Trophoblast cell (in vitro differentiated cells and primary cell): ENCODE measurements around the gene FAM117B.

Source experiments
- DNase-seq, 2 donors: peaks; one replicate each; pipeline ENCODE4 v3.0.0-alpha.2; 2016
- H2AFZ ChIP-seq: 2 replicates; pipeline ENCODE4 v1.6.1; 2013; ENCODE audit warnings: low read length, moderate library complexity, mild to moderate bottlenecking; ENCODE audit not compliant: insufficient read depth, poor library complexity
- H2AK5ac ChIP-seq: 2 replicates; pipeline ENCODE4 v1.6.1; 2013; ENCODE audit warnings: mild to moderate bottlenecking, low read length
- H2BK120ac ChIP-seq: 2 replicates; pipeline ENCODE4 v1.6.1; 2013; ENCODE audit warnings: low read length, mild to moderate bottlenecking, moderate library complexity; ENCODE audit not compliant: insufficient read depth, poor library complexity
- H2BK12ac ChIP-seq: 2 replicates; pipeline ENCODE4 v1.6.1; 2013; ENCODE audit warnings: mild to moderate bottlenecking, low read length, moderate library complexity
- H2BK5ac ChIP-seq: 2 replicates; pipeline ENCODE4 v1.6.1; 2013; ENCODE audit warnings: low read length, low read depth, moderate library complexity, mild to moderate bottlenecking; ENCODE audit not compliant: poor library complexity
- H3K14ac ChIP-seq: 2 replicates; pipeline ENCODE4 v1.6.1; 2013; ENCODE audit warnings: mild to moderate bottlenecking, low read length
- H3K18ac ChIP-seq: 2 replicates; pipeline ENCODE4 v1.6.1; 2013; ENCODE audit warnings: mild to moderate bottlenecking, low read length
- H3K23ac ChIP-seq: 2 replicates; pipeline ENCODE4 v1.6.1; 2013; ENCODE audit warnings: low read length
- H3K27ac ChIP-seq: 2 replicates; pipeline ENCODE4 v1.5.1; 2013; ENCODE audit warnings: low read depth, mild to moderate bottlenecking, inconsistent platforms, low read length, moderate library complexity
- H3K27me3 ChIP-seq: 2 replicates; pipeline ENCODE4 v1.6.1; 2013; ENCODE audit warnings: inconsistent platforms, mild to moderate bottlenecking, low read length, moderate library complexity; ENCODE audit not compliant: insufficient read depth
- H3K36me3 ChIP-seq, 2 experiments: 1 replicate in 1 of 2; 2 replicates in 1 of 2; pipeline ENCODE4 v1.6.1; 2013; ENCODE audit warnings: low read length in 2 of 2, mild to moderate bottlenecking in 2 of 2, moderate library complexity in 1 of 2; ENCODE audit not compliant: insufficient read depth in 2 of 2, control insufficient read depth in 1 of 2
- H3K4ac ChIP-seq: 2 replicates; pipeline ENCODE4 v1.6.1; 2013; ENCODE audit warnings: low read depth, mild to moderate bottlenecking, low read length, moderate library complexity
- H3K4me1 ChIP-seq, 2 experiments: 1 replicate in 1 of 2; 2 replicates in 1 of 2; pipeline ENCODE4 v1.6.1; 2013; ENCODE audit warnings: low read length in 2 of 2, mild to moderate bottlenecking in 2 of 2, moderate library complexity in 1 of 2; ENCODE audit not compliant: insufficient read depth in 2 of 2, control insufficient read depth in 1 of 2
- H3K4me2 ChIP-seq: 2 replicates; pipeline ENCODE4 v1.6.1; 2013; ENCODE audit warnings: inconsistent platforms, mild to moderate bottlenecking, low read length, moderate library complexity
- H3K4me3 ChIP-seq: 2 replicates; pipeline ENCODE4 v1.5.1; 2013; ENCODE audit warnings: mild to moderate bottlenecking, low read depth, low read length, inconsistent platforms
- H3K79me1 ChIP-seq: one replicate; pipeline ENCODE4 v1.6.1; 2013; ENCODE audit warnings: low read length
- H3K79me2 ChIP-seq: 2 replicates; pipeline ENCODE4 v1.6.1; 2013; ENCODE audit warnings: low read length, mild to moderate bottlenecking; ENCODE audit not compliant: control insufficient read depth, insufficient read depth, poor library complexity
- H3K9ac ChIP-seq: 2 replicates; pipeline ENCODE4 v1.6.1; 2013; ENCODE audit warnings: mild to moderate bottlenecking, low read length
- H3K9me3 ChIP-seq: 2 replicates; pipeline ENCODE4 v1.6.1; 2013; ENCODE audit warnings: low read depth, mild to moderate bottlenecking, control low read depth, inconsistent platforms, low read length; ENCODE audit not compliant: insufficient read depth
- H4K12ac ChIP-seq: 2 replicates; pipeline ENCODE4 v1.6.1; 2013; ENCODE audit warnings: low read depth, mild to moderate bottlenecking, low read length, moderate library complexity
- H4K8ac ChIP-seq: 2 replicates; pipeline ENCODE4 v1.6.1; 2013; ENCODE audit warnings: low read depth, mild to moderate bottlenecking, low read length, moderate library complexity
- H4K91ac ChIP-seq: one replicate; pipeline ENCODE4 v1.6.1; 2013; ENCODE audit warnings: low read depth, mild to moderate bottlenecking, low read length, moderate library complexity
- WGBS: extraction: QIAGEN DNeasy Blood & Tissue Kit; methylation state at CpG from one replicate; pipeline ENCODE4 v1.1.7; 2013; ENCODE audit warnings: missing lambda C conversion rate; ENCODE audit not compliant: insufficient read length, insufficient coverage; ENCODE audit errors: extremely low coverage; 5-methylcytosine and 5-hydroxymethylcytosine counted together

Gene FAM117B

GRCh38 chr2:202613479-202613878 lies 21.3 kb upstream of the FAM117B start:
- Histone ChIP-seq H4K8ac (no peak overlapping the region), H3K4ac (no peak overlapping the region), H3K14ac (no peak overlapping the region), H4K91ac (no peak overlapping the region), H3K36me3 (no peaks in the 10 kb centered on the region), H3K18ac (no peak overlapping the region), H3K23ac (no peak overlapping the region), H4K12ac (no peak overlapping the region), H2BK12ac (no peak overlapping the region), H3K4me3 (no peak overlapping the region), H3K9ac (no peak overlapping the region), H3K79me2 (no peaks in the 10 kb centered on the region), H3K79me1 (no peaks in the 10 kb centered on the region), H3K27me3 (no peaks in the 10 kb centered on the region), H2AFZ (no peak overlapping the region), H3K4me2 (no peak overlapping the region), H2AK5ac (no peak overlapping the region), H3K9me3 (no peaks in the 10 kb centered on the region), H2BK120ac (no peak overlapping the region), H3K27ac (no peak overlapping the region), H3K4me1 (peaks cover 0 to 2% of the 10 kb centered on the region in 2 experiments), H2BK5ac (no peak overlapping the region)
- no CpG with 5 or more reads among the region's 4 CpGs for WGBS
- no peak for DNase-seq

- Histone ChIP-seq H3K4me1 (no peaks in the 10 kb centered on the region), H3K27ac (no peak overlapping the region), H3K14ac (no peak overlapping the region), H4K91ac (no peak overlapping the region), H2BK12ac (no peak overlapping the region), H3K4ac (no peak overlapping the region), H2BK120ac (no peak overlapping the region), H3K79me1 (no peaks in the 10 kb centered on the region), H3K36me3 (no peaks in the 10 kb centered on the region), H3K9ac (no peak overlapping the region), H3K79me2 (no peaks in the 10 kb centered on the region), H3K18ac (no peak overlapping the region), H3K4me3 (no peak overlapping the region), H3K9me3 (no peaks in the 10 kb centered on the region), H4K12ac (no peak overlapping the region), H2AFZ (no peak overlapping the region), H3K23ac (no peak overlapping the region), H2BK5ac (no peak overlapping the region), H4K8ac (no peak overlapping the region), H3K27me3 (no peaks in the 10 kb centered on the region), H2AK5ac (no peak overlapping the region), H3K4me2 (no peak overlapping the region)
- no CpG with 5 or more reads among the region's 5 CpGs for WGBS
- DNase-seq = no peak
Measured at GRCh38 chr2:202624133-202624532, 10.6 kb upstream of the FAM117B start.

- Histone ChIP-seq H3K14ac (no peak overlapping the region), H2BK12ac (no peak overlapping the region), H3K18ac (no peak overlapping the region), H3K9me3 (no peaks in the 10 kb centered on the region), H3K4me3 (no peak overlapping the region), H2AFZ (no peak overlapping the region), H3K79me2 (no peaks in the 10 kb centered on the region), H3K27me3 (no peaks in the 10 kb centered on the region), H3K36me3 (no peaks in the 10 kb centered on the region), H4K91ac (no peak overlapping the region), H3K23ac (no peak overlapping the region), H3K4ac (no peak overlapping the region), H2BK120ac (no peak overlapping the region), H3K27ac (no peak overlapping the region), H3K9ac (no peak overlapping the region), H3K4me2 (no peak overlapping the region), H3K79me1 (no peaks in the 10 kb centered on the region), H2AK5ac (no peak overlapping the region), H4K12ac (no peak overlapping the region), H4K8ac (no peak overlapping the region), H3K4me1 (no peaks in the 10 kb centered on the region), H2BK5ac (no peak overlapping the region)
- DNase-seq = no peak
- no CpG with 5 or more reads among the region's 4 CpGs for WGBS
Measured at GRCh38 chr2:202627042-202627441, 7.7 kb upstream of the FAM117B start.

GRCh38 chr2:202628646-202629198 lies 6.0 kb upstream of the FAM117B start:
- H3K18ac ChIP-seq = no peak overlapping the region
- H3K9ac ChIP-seq = no peak overlapping the region
- H3K36me3 ChIP-seq = no peaks in the 10 kb centered on the region
- H3K4me3 ChIP-seq = no peak overlapping the region
- H3K23ac ChIP-seq = no peak overlapping the region
- H3K4me1 ChIP-seq = no peaks in the 10 kb centered on the region
- H3K27ac ChIP-seq = no peak overlapping the region
- no peaks in the 10 kb centered on the region for H3K79me1 ChIP-seq
- H3K9me3 ChIP-seq = no peaks in the 10 kb centered on the region
- no peak overlapping the region for H4K8ac ChIP-seq
- H2AFZ ChIP-seq = no peak overlapping the region
- H2AK5ac ChIP-seq = no peak overlapping the region
- H3K79me2 ChIP-seq = no peaks in the 10 kb centered on the region
- no peak overlapping the region for H3K4ac ChIP-seq
- H2BK120ac ChIP-seq = no peak overlapping the region
- no peak overlapping the region for H4K91ac ChIP-seq
- H3K14ac ChIP-seq = no peak overlapping the region
- H2BK5ac ChIP-seq = no peak overlapping the region
- H4K12ac ChIP-seq = no peak overlapping the region
- no peaks in the 10 kb centered on the region for H3K27me3 ChIP-seq
- H2BK12ac ChIP-seq = no peak overlapping the region
- H3K4me2 ChIP-seq = no peak overlapping the region
- 100% methylated on average over 2 of the region's 3 CpGs for WGBS
- no peak for DNase-seq
